Prostate gland (tissue), 2 donors: ENCODE measurements around the gene VPS72.

Experiments
- CTCF ChIP-seq, 4 experiments: fragments of 200-600 bp in 2 of 4; fragments of 450-650 bp in 2 of 4; sonication (generic) in 2 of 4; IDR thresholded peaks; 1 replicate in 3 of 4; 2 replicates in 1 of 4; pipeline ENCODE4 v1.5.1; 2016 to 2019; ENCODE audit warnings: antibody characterized with exemption in 4 of 4, mild to moderate bottlenecking in 2 of 4, moderate library complexity in 2 of 4
- POLR2A ChIP-seq: fragments of 450-650 bp; IDR thresholded peaks from one replicate; pipeline ENCODE4 v1.6.1; 2016; ENCODE audit warnings: antibody characterized with exemption, mild to moderate bottlenecking
- POLR2AphosphoS5 ChIP-seq: sonication (generic); formaldehyde crosslinking; IDR thresholded peaks from one replicate; pipeline ENCODE4 v1.6.1; 2017; ENCODE audit warnings: antibody characterized with exemption

GRCh38 chr1:151165281-151165737 is 24.7 kb downstream of the VPS72 start:
- TF ChIP-seq CTCF (IDR thresholded peaks at IDR 0.05), result no peak
- TF ChIP-seq POLR2A, result no peak
- no peak for TF ChIP-seq POLR2AphosphoS5
